GM19395 (cell line): ENCODE measurements around the gene FBXO17.
A peak's percentile ranks its signal among the peaks of the same experiment; 100 is the strongest.
"Not testable (repeated sequence)": the region's sequence is repeated elsewhere in the genome, so short reads cannot be mapped to it uniquely, and the experiment has no call there.

Source experiments
- ATAC-seq: cut with Tn5 transposase; IDR thresholded peaks from one replicate; pipeline ENCODE4 v1.9.1; 2021; ENCODE audit warnings: mild to moderate bottlenecking, moderate library complexity; ENCODE audit not compliant: unreplicated experiment

The FBXO17 gene

GRCh38 chr19:38980583-38981374 lies 5.2 kb upstream of the FBXO17 start:
- ATAC-seq = no peak

GRCh38 chr19:38979812-38980211 lies 4.3 kb upstream of the FBXO17 start:
- ATAC-seq = no peak

- no peak for ATAC-seq
Measured at GRCh38 chr19:38978326-38978689, 2.8 kb upstream of the FBXO17 start.

GRCh38 chr19:38977445-38978325 lies 2.1 kb upstream of the FBXO17 start:
- ATAC-seq = peak; percentile 85

GRCh38 chr19:38975861-38976271 lies 324 bp upstream of the FBXO17 start:
- no peak for ATAC-seq

GRCh38 chr19:38974624-38975213 lies 823 bp downstream of the FBXO17 start:
- no peak for ATAC-seq

- no peak for ATAC-seq
Measured at GRCh38 chr19:38971672-38972071, 3.9 kb downstream of the FBXO17 start.

GRCh38 chr19:38970664-38971532 lies 4.6 kb downstream of the FBXO17 start:
- no peak for ATAC-seq

GRCh38 chr19:38966149-38966548 lies 9.4 kb downstream of the FBXO17 start:
- not testable (repeated sequence) for ATAC-seq

- ATAC-seq = no peak
Measured at GRCh38 chr19:38964738-38965137, 10.8 kb downstream of the FBXO17 start.

GRCh38 chr19:38959618-38960017 lies 15.9 kb downstream of the FBXO17 start:
- no peak for ATAC-seq

GRCh38 chr19:38958301-38958700 lies 17.2 kb downstream of the FBXO17 start:
- ATAC-seq = no peak

GRCh38 chr19:38956264-38956663 lies 19.3 kb downstream of the FBXO17 start:
- ATAC-seq = no peak

GRCh38 chr19:38953677-38954076 lies 21.9 kb downstream of the FBXO17 start:
- no peak for ATAC-seq

- no peak for ATAC-seq
Measured at GRCh38 chr19:38952395-38953165, 23.0 kb downstream of the FBXO17 start.

- no peak for ATAC-seq
Measured at GRCh38 chr19:38951187-38951586, 24.4 kb downstream of the FBXO17 start.

GRCh38 chr19:38949580-38950367 lies 25.8 kb downstream of the FBXO17 start:
- peak; percentile 69 for ATAC-seq

GRCh38 chr19:38946229-38947010 lies 29.1 kb downstream of the FBXO17 start:
- no peak for ATAC-seq
